Lower lobe of right lung (tissue), 2 donors: Measurements from ENCODE around the gene CANT1. TPM values are rescaled to one million over a fixed set of nuclear protein-coding genes. Genes with fewer than 3 reads are reported as not detected.
"Not testable (repeated sequence)": the region's sequence is repeated elsewhere in the genome, so short reads cannot be mapped to it uniquely, and the experiment has no call there.

ENCODE experiments used
- ATAC-seq, 2 donors: fragments of 200-7000 bp; cut with Tn5 transposase; one replicate each; pipeline ENCODE4 v1.9.1; 2020 to 2022; ENCODE audit warnings: mild to moderate bottlenecking in 2 of 2, moderate library complexity in 2 of 2
- DNase-seq: peaks from one replicate; pipeline ENCODE4 v3.0.0-alpha.2; 2020
- H3K27ac ChIP-seq: fragments of 200-600 bp; one replicate; pipeline ENCODE4 v1.8.0; 2022
- H3K27me3 ChIP-seq: fragments of 200-600 bp; one replicate; pipeline ENCODE4 v1.8.0; 2022; ENCODE audit warnings: low read depth
- H3K36me3 ChIP-seq: fragments of 200-600 bp; one replicate; pipeline ENCODE4 v1.8.0; 2022; ENCODE audit warnings: mild to moderate bottlenecking
- H3K4me1 ChIP-seq: fragments of 200-600 bp; one replicate; pipeline ENCODE4 v1.8.0; 2022
- H3K4me3 ChIP-seq: fragments of 200-600 bp; one replicate; pipeline ENCODE4 v1.8.0; 2022; ENCODE audit warnings: mild to moderate bottlenecking
- H3K9me3 ChIP-seq: fragments of 200-600 bp; one replicate; pipeline ENCODE4 v1.8.0; 2022
- intact Hi-C: fragments of 100-400 bp; cut with DNase I; formaldehyde crosslinking; loops from one replicate; pipeline ENCODE4 v1.11.0; 2022
- total RNA-seq: library from RNA; stranded (reverse); fragmentation: NEBNext Ultra II Directional; extraction: Animal tissue kit (Norgen Biotek cat#: 25700); gene quantifications from one replicate; pipeline ENCODE4 v1.2.1, GENCODE V29; 2021
- TF ChIP-seq, protein P1 (sequence below): fragments of 200-600 bp; IDR thresholded peaks from one replicate; pipeline ENCODE4 v1.8.0; 2022; ENCODE audit warnings: antibody characterized with exemption, mild to moderate bottlenecking
- donor health status: DM: no; HTN: yes; CAD: no; lungs with severe emphysema.

Gene CANT1
- total RNA-seq, 1 donor from 2014 or later = 54.4 TPM

DNA sequence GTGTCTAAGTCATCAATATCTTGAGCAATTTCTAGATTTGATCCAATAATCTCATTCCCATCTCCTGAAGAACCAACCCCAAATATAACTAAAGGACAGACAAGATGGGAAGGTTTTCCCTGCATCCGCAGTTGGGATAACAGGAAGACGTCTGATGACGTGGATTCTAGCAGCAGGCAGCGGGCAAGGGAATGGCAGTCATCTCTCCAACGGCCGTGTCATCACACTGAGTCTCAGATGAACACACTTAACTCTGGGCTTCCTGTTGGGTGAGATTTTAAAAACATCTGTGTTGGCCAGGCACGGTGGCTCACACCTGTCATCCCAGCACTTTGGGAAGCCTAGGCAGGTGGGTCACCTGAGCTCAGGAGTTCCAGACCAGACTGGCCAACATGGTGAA is 63.4 kb downstream of the CANT1 start:
- no peak for ATAC-seq

DNA sequence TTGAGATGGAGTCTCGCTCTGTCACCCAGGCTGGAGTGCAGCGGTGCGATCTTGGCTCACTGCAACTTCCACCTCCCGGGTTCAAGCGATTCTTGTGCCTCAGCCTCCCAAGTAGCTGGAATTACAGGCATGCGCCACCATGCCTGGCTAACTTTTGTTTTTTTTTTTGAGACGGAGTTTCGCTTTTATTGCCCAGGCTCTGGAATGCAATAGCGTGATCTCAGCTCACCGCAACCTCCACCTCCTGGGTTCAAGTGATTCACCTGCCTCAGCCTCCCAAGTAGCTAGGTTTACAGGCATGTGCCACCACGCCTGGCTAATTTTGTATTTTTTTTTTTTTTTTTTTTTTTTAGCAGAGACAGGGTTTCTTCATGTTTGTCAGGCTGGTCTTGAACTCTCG is 64.1 kb downstream of the CANT1 start:
- H3K36me3 ChIP-seq, H3K9me3 ChIP-seq, H3K4me3 ChIP-seq, ATAC-seq, DNase-seq, intact Hi-C loops, H3K27me3 ChIP-seq, H3K4me1 ChIP-seq, H3K27ac ChIP-seq: not testable (repeated sequence)

More for the DNA sequence above, 63.4 kb downstream of the CANT1 start:
- no peaks in the 10 kb centered on the region for H3K27me3 ChIP-seq
- DNase-seq = no peak
- intact Hi-C loops = no loop called here
- TF ChIP-seq, protein P1, sequence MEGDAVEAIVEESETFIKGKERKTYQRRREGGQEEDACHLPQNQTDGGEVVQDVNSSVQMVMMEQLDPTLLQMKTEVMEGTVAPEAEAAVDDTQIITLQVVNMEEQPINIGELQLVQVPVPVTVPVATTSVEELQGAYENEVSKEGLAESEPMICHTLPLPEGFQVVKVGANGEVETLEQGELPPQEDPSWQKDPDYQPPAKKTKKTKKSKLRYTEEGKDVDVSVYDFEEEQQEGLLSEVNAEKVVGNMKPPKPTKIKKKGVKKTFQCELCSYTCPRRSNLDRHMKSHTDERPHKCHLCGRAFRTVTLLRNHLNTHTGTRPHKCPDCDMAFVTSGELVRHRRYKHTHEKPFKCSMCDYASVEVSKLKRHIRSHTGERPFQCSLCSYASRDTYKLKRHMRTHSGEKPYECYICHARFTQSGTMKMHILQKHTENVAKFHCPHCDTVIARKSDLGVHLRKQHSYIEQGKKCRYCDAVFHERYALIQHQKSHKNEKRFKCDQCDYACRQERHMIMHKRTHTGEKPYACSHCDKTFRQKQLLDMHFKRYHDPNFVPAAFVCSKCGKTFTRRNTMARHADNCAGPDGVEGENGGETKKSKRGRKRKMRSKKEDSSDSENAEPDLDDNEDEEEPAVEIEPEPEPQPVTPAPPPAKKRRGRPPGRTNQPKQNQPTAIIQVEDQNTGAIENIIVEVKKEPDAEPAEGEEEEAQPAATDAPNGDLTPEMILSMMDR = no peak
- no peak overlapping the region for H3K4me3 ChIP-seq
- no peaks in the 10 kb centered on the region for H3K36me3 ChIP-seq
- H3K4me1 ChIP-seq = peaks cover 5% of the 10 kb centered on the region
- H3K9me3 ChIP-seq = peaks cover 13% of the 10 kb centered on the region
- H3K27ac ChIP-seq = no peak overlapping the region

DNA sequence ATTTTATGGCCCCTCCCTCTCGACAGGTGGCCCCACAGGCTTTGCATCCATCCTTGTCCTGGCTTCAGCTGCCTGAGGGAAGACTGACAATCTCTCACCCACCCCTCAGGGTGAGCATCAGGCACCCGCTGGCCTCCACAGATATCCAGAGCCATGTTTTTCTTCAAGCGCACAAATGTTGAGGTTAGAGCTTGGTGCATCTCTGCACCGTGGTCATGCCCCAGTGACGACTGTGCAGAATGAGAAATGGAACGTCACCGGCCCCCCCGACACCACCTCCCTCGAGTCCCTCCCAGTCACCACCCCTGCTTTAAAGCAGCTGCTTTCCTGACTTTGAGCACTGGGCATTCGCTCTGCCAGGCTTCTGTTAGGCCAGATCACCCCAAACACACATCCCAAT is 64.6 kb downstream of the CANT1 start:
- TF ChIP-seq, protein P1 = no peak
- H3K27me3 ChIP-seq = no peaks in the 10 kb centered on the region
- H3K9me3 ChIP-seq = peaks cover 3% of the 10 kb centered on the region
- H3K4me1 ChIP-seq = peaks cover 5% of the 10 kb centered on the region
- intact Hi-C loops = no loop called here
- ATAC-seq = no peak
- H3K36me3 ChIP-seq = no peaks in the 10 kb centered on the region
- DNase-seq = no peak
- no peak overlapping the region for H3K27ac ChIP-seq
- no peak overlapping the region for H3K4me3 ChIP-seq

DNA sequence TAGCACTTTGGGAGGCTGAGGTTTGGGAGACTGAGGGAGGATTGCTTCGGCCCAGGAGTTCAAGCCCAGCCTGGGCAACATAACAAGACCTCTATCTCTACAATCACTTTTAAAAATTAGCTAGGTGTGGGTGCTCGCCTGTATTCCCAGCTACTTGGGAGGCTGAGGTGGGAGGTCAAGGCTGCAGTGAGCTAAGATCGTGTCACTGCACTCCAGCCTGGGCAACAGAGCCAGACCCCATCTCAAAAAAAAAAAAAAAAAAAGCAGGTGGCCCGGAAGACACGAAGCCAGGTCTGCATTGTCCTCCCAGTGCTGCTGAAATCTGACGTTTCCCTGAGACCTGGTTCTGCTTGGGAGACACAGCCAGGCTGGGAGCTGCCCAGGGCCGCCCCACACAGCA is 65.5 kb downstream of the CANT1 start:
- intact Hi-C loops = no loop called here
- H3K27me3 ChIP-seq = no peaks in the 10 kb centered on the region
- ATAC-seq (no peak), DNase-seq (no peak)
- H3K9me3 ChIP-seq = no peaks in the 10 kb centered on the region
- TF ChIP-seq, protein P1 = no peak
- H3K27ac ChIP-seq = no peak overlapping the region
- H3K36me3 ChIP-seq = no peaks in the 10 kb centered on the region
- H3K4me1 ChIP-seq = peaks cover 5% of the 10 kb centered on the region
- H3K4me3 ChIP-seq = no peak overlapping the region

Other genes with a start within 250 kb of the CANT1 start
- 110 TPM for gene CYTH1, start 227.5 kb downstream of the CANT1 start, total RNA-seq
- 58.6 TPM for gene USP36, start 168.9 kb downstream of the CANT1 start, total RNA-seq
- gene CEP295NL, start 106.6 kb downstream of the CANT1 start, total RNA-seq = 5.5 TPM
- 260 TPM for gene TIMP2, start 84.4 kb downstream of the CANT1 start, total RNA-seq
- 417 TPM for gene LGALS3BP, start 29.8 kb downstream of the CANT1 start, total RNA-seq
- gene C1QTNF1, start 14.4 kb upstream of the CANT1 start, total RNA-seq = 24.9 TPM
- gene ENGASE, start 65.1 kb upstream of the CANT1 start, total RNA-seq = 56.4 TPM